HEK293 (cell line): ENCODE results near the gene PPP1R1B.

ENCODE experiments used
- TCF7L2 ChIP-seq: IDR thresholded peaks from 2 replicates; pipeline ENCODE4 v1.6.1; 2011; ENCODE audit warnings: low read depth, mild to moderate bottlenecking, inconsistent platforms, low read length, moderate library complexity, borderline replicate concordance
- YY1 ChIP-seq: fragments of 450-650 bp; formaldehyde crosslinking; IDR thresholded peaks from 2 replicates; pipeline ENCODE4 v1.5.1; 2018; ENCODE audit warnings: missing biosample characterization, missing genetic modification characterization
- ZNF146 ChIP-seq: fragments of 450-650 bp; formaldehyde crosslinking; IDR thresholded peaks from 2 replicates; pipeline ENCODE4 v1.5.1; 2016; ENCODE audit warnings: missing biosample characterization, missing genetic modification characterization
- ZNF324 ChIP-seq: fragments of 450-650 bp; formaldehyde crosslinking; IDR thresholded peaks from 2 replicates; pipeline ENCODE4 v1.5.1; 2016; ENCODE audit warnings: missing biosample characterization, missing genetic modification characterization
- ZNF350 ChIP-seq: fragments of 450-650 bp; formaldehyde crosslinking; IDR thresholded peaks from 2 replicates; pipeline ENCODE4 v1.5.0; 2017; ENCODE audit warnings: missing biosample characterization, mild to moderate bottlenecking, missing genetic modification characterization
- ZNF654 ChIP-seq: fragments of 450-650 bp; formaldehyde crosslinking; IDR thresholded peaks from 2 replicates; pipeline ENCODE4 v1.5.1; 2016; ENCODE audit warnings: low read depth, missing biosample characterization, missing genetic modification characterization
- ZNF747 ChIP-seq: fragments of 450-650 bp; formaldehyde crosslinking; IDR thresholded peaks from 2 replicates; pipeline ENCODE4 v1.5.1; 2016; ENCODE audit warnings: missing biosample characterization, missing genetic modification characterization
- ZNF768 ChIP-seq: fragments of 450-650 bp; formaldehyde crosslinking; IDR thresholded peaks from 2 replicates; pipeline ENCODE4 v1.5.1; 2018; ENCODE audit warnings: missing biosample characterization, mild to moderate bottlenecking, missing genetic modification characterization
- ZNF791 ChIP-seq: fragments of 450-650 bp; formaldehyde crosslinking; IDR thresholded peaks from 2 replicates; pipeline ENCODE4 v1.5.1; 2016; ENCODE audit warnings: missing biosample characterization, missing genetic modification characterization
- ZSCAN30 ChIP-seq: fragments of 450-650 bp; IDR thresholded peaks from 2 replicates; pipeline ENCODE4 v1.5.1; 2018; ENCODE audit warnings: missing biosample characterization, mild to moderate bottlenecking, missing genetic modification characterization, moderate library complexity
- TF ChIP-seq, protein P1 (sequence below): fragments of 450-650 bp; formaldehyde crosslinking; IDR thresholded peaks from 2 replicates; pipeline ENCODE4 v1.5.1; 2016; ENCODE audit warnings: missing biosample characterization, missing genetic modification characterization
- TF ChIP-seq, protein P2 (sequence below): fragments of 450-650 bp; formaldehyde crosslinking; IDR thresholded peaks from 2 replicates; pipeline ENCODE4 v1.5.1; 2016; ENCODE audit warnings: missing biosample characterization, missing genetic modification characterization, borderline replicate concordance
- TF ChIP-seq, protein P3 (sequence below): fragments of 450-650 bp; IDR thresholded peaks from 2 replicates; pipeline ENCODE4 v1.5.1; 2018; ENCODE audit warnings: missing biosample characterization, mild to moderate bottlenecking, missing genetic modification characterization

- TF ChIP-seq ZNF350 (no peak), ZNF747 (no peak), ZNF768 (no peak), YY1 (tag by site-specific recombination) (no peak), ZNF324 (tag by site-specific recombination) (no peak), TCF7L2 (no peak), ZNF654 (no peak), ZNF146 (tag by site-specific recombination) (no peak), ZNF791 (tag by site-specific recombination) (no peak), ZSCAN30 (tag by site-specific recombination) (no peak)
- TF ChIP-seq, protein P1, sequence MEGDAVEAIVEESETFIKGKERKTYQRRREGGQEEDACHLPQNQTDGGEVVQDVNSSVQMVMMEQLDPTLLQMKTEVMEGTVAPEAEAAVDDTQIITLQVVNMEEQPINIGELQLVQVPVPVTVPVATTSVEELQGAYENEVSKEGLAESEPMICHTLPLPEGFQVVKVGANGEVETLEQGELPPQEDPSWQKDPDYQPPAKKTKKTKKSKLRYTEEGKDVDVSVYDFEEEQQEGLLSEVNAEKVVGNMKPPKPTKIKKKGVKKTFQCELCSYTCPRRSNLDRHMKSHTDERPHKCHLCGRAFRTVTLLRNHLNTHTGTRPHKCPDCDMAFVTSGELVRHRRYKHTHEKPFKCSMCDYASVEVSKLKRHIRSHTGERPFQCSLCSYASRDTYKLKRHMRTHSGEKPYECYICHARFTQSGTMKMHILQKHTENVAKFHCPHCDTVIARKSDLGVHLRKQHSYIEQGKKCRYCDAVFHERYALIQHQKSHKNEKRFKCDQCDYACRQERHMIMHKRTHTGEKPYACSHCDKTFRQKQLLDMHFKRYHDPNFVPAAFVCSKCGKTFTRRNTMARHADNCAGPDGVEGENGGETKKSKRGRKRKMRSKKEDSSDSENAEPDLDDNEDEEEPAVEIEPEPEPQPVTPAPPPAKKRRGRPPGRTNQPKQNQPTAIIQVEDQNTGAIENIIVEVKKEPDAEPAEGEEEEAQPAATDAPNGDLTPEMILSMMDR (tag by site-specific recombination): no peak
- TF ChIP-seq, protein P2, sequence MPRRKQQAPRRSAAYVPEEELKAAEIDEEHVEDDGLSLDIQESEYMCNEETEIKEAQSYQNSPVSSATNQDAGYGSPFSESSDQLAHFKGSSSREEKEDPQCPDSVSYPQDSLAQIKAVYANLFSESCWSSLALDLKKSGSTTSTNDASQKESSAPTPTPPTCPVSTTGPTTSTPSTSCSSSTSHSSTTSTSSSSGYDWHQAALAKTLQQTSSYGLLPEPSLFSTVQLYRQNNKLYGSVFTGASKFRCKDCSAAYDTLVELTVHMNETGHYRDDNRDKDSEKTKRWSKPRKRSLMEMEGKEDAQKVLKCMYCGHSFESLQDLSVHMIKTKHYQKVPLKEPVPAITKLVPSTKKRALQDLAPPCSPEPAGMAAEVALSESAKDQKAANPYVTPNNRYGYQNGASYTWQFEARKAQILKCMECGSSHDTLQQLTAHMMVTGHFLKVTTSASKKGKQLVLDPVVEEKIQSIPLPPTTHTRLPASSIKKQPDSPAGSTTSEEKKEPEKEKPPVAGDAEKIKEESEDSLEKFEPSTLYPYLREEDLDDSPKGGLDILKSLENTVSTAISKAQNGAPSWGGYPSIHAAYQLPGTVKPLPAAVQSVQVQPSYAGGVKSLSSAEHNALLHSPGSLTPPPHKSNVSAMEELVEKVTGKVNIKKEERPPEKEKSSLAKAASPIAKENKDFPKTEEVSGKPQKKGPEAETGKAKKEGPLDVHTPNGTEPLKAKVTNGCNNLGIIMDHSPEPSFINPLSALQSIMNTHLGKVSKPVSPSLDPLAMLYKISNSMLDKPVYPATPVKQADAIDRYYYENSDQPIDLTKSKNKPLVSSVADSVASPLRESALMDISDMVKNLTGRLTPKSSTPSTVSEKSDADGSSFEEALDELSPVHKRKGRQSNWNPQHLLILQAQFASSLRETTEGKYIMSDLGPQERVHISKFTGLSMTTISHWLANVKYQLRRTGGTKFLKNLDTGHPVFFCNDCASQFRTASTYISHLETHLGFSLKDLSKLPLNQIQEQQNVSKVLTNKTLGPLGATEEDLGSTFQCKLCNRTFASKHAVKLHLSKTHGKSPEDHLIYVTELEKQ (tag by site-specific recombination): no peak
- TF ChIP-seq, protein P3, sequence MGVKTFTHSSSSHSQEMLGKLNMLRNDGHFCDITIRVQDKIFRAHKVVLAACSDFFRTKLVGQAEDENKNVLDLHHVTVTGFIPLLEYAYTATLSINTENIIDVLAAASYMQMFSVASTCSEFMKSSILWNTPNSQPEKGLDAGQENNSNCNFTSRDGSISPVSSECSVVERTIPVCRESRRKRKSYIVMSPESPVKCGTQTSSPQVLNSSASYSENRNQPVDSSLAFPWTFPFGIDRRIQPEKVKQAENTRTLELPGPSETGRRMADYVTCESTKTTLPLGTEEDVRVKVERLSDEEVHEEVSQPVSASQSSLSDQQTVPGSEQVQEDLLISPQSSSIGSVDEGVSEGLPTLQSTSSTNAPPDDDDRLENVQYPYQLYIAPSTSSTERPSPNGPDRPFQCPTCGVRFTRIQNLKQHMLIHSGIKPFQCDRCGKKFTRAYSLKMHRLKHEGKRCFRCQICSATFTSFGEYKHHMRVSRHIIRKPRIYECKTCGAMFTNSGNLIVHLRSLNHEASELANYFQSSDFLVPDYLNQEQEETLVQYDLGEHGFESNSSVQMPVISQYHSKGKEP (tag by site-specific recombination): no peak
Observed at GRCh38 chr17:39643271-39643670, 16.5 kb downstream of the PPP1R1B start.
